Mammary epithelial cell (primary cell): ENCODE data around the gene DGCR6.
"Not testable (repeated sequence)": the region's sequence is repeated elsewhere in the genome, so short reads cannot be mapped to it uniquely, and the experiment has no call there.

Experiments used
- EZH2 ChIP-seq: IDR thresholded peaks from 2 replicates; pipeline ENCODE4 v1.6.1; 2012; ENCODE audit warnings: low read length, inconsistent platforms, borderline replicate concordance
- TF ChIP-seq, protein P1 (sequence below), 2 donors: IDR thresholded peaks in 1 of 2; conservative IDR thresholded peaks in 1 of 2; 2 replicates each; pipeline ENCODE4 v1.5.1; 2011 to 2012; ENCODE audit warnings: inconsistent platforms in 2 of 2, low read length in 2 of 2, mild to moderate bottlenecking in 2 of 2, control low read depth in 1 of 2, low read depth in 1 of 2; ENCODE audit not compliant: insufficient read depth in 1 of 2; ENCODE audit errors: extremely low read depth in 1 of 2

DNA sequence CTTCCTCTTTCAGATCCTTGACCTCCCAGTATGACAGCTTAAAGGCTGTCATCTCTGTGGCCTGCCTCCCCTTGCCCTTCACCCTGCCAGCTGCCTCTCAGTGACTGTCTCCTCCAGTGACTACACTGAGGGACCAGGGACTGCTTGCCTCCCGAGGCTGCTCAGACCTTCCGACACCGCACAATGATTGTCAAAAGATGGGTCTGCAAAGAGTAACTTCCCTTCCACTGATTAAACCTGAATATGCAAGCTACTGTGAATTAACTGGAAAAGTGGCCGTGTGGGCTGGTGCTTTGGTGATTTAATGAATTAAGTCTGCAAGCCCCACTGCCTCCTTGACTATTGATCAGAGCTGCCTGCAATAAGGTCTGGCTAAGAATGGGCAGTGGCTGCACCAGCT, 21.7 kb upstream of the DGCR6 start:
- TF ChIP-seq, protein P1, sequence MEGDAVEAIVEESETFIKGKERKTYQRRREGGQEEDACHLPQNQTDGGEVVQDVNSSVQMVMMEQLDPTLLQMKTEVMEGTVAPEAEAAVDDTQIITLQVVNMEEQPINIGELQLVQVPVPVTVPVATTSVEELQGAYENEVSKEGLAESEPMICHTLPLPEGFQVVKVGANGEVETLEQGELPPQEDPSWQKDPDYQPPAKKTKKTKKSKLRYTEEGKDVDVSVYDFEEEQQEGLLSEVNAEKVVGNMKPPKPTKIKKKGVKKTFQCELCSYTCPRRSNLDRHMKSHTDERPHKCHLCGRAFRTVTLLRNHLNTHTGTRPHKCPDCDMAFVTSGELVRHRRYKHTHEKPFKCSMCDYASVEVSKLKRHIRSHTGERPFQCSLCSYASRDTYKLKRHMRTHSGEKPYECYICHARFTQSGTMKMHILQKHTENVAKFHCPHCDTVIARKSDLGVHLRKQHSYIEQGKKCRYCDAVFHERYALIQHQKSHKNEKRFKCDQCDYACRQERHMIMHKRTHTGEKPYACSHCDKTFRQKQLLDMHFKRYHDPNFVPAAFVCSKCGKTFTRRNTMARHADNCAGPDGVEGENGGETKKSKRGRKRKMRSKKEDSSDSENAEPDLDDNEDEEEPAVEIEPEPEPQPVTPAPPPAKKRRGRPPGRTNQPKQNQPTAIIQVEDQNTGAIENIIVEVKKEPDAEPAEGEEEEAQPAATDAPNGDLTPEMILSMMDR (conservative IDR thresholded peaks at IDR 0.05 in 1 of 2, IDR thresholded peaks at IDR 0.05 in 1 of 2; ENCODE audit: extremely low read depth in 1 of 2, insufficient read depth in 1 of 2, low read depth in 1 of 2, low read length in 2 of 2) = not testable (repeated sequence)
- TF ChIP-seq EZH2 = not testable (repeated sequence)
